Type B pancreatic cell (in vitro differentiated cells): Measurements from ENCODE around the gene LAMTOR4. TPM values are rescaled to one million over a fixed set of nuclear protein-coding genes. Genes with fewer than 3 reads are reported as not detected.

ENCODE experiments used
- DNase-seq: peaks from one replicate; pipeline ENCODE4 v3.0.0; 2021; ENCODE audit warnings: mixed read lengths; ENCODE audit not compliant: unreplicated experiment; ENCODE audit errors: extremely low spot score
- H3K27ac Mint-ChIP-seq: 2 replicates; pipeline ENCODE4 v1.8.0; 2021; ENCODE audit warnings: mild to moderate bottlenecking, mixed read lengths
- H3K27me3 Mint-ChIP-seq: 2 replicates; pipeline ENCODE4 v1.8.0; 2021; ENCODE audit warnings: mixed read lengths
- H3K36me3 Mint-ChIP-seq: 2 replicates; pipeline ENCODE4 v1.8.0; 2021; ENCODE audit warnings: mixed read lengths
- H3K4me1 Mint-ChIP-seq: one replicate; pipeline ENCODE4 v1.8.0; 2021; ENCODE audit warnings: mixed read lengths; ENCODE audit not compliant: unreplicated experiment
- H3K4me3 Mint-ChIP-seq: 2 replicates; pipeline ENCODE4 v1.8.0; 2021; ENCODE audit warnings: mild to moderate bottlenecking, mixed read lengths
- H3K9me3 Mint-ChIP-seq: 2 replicates; pipeline ENCODE4 v1.8.0; 2021; ENCODE audit warnings: mixed read lengths
- CTCF ChIP-seq: fragments of 200-600 bp; sonication (generic); conservative IDR thresholded peaks from 2 replicates; pipeline ENCODE4 v1.5.0; 2021; ENCODE audit warnings: antibody characterized with exemption, mild to moderate bottlenecking
- total RNA-seq: library from RNA; stranded (reverse); gene quantifications from 2 replicates; pipeline ENCODE4 v1.2.1, GENCODE V29; 2021; ENCODE audit warnings: low replicate concordance

The LAMTOR4 gene
- total RNA-seq, 1 donor from 2014 or later, result 109 TPM

- no peaks in the 10 kb centered on the region for H3K9me3 Mint-ChIP-seq
- H3K36me3 Mint-ChIP-seq, result peaks cover 5% of the 10 kb centered on the region
- no peak overlapping the region for H3K27ac Mint-ChIP-seq
- H3K4me1 Mint-ChIP-seq, result peaks cover 11% of the 10 kb centered on the region
- H3K4me3 Mint-ChIP-seq, result peak overlapping the region; percentile 91
- no peak for DNase-seq
- H3K27me3 Mint-ChIP-seq, result no peaks in the 10 kb centered on the region
- TF ChIP-seq CTCF, result no peak
Measured at GRCh38 chr7:100156331-100157068, 7.8 kb downstream of the LAMTOR4 start.

- peaks cover 11% of the 10 kb centered on the region for H3K4me1 Mint-ChIP-seq
- H3K4me3 Mint-ChIP-seq, result peak overlapping the region; percentile 91
- H3K36me3 Mint-ChIP-seq, result peaks cover 5% of the 10 kb centered on the region
- no peak for TF ChIP-seq CTCF
- H3K27me3 Mint-ChIP-seq, result no peaks in the 10 kb centered on the region
- DNase-seq, result no peak
- no peaks in the 10 kb centered on the region for H3K9me3 Mint-ChIP-seq
- peak overlapping the region; percentile 83 for H3K27ac Mint-ChIP-seq
Measured at GRCh38 chr7:100157069-100157333, 8.3 kb downstream of the LAMTOR4 start.

GRCh38 chr7:100157334-100158228 lies 8.9 kb downstream of the LAMTOR4 start:
- Mint-ChIP-seq H3K36me3 (peaks cover under 1% of the 10 kb centered on the region), H3K27ac (peak overlapping the region; percentile 83), H3K9me3 (no peaks in the 10 kb centered on the region), H3K4me1 (peaks cover 11% of the 10 kb centered on the region), H3K4me3 (peak overlapping the region; percentile 91), H3K27me3 (no peaks in the 10 kb centered on the region)
- DNase-seq, result no peak
- TF ChIP-seq CTCF, result no peak

- DNase-seq, result peak; percentile 92
- peak within 1 kb of the TSS; percentile 91 for H3K4me3 Mint-ChIP-seq
- H3K4me1 Mint-ChIP-seq, result peaks cover 15% of the 10 kb centered on the region
- no peaks in the 10 kb centered on the region for H3K27me3 Mint-ChIP-seq
- H3K36me3 Mint-ChIP-seq, result no peaks in the 10 kb centered on the region
- no peaks in the 10 kb centered on the region for H3K9me3 Mint-ChIP-seq
- TF ChIP-seq CTCF, result no peak
- peak within 1 kb of the TSS; percentile 83 for H3K27ac Mint-ChIP-seq
Measured at GRCh38 chr7:100158229-100159098, 9.7 kb downstream of the LAMTOR4 start, which contains the start of gene TRAPPC14. Gene TRAPPC14 (minus strand): TSS chr7:100158723. CDS start chr7:100158499, 224 bp downstream.

GRCh38 chr7:100159099-100159623 lies 10.4 kb downstream of the LAMTOR4 start:
- H3K4me1 Mint-ChIP-seq, result peaks cover 17% of the 10 kb centered on the region
- H3K4me3 Mint-ChIP-seq, result peak overlapping the region; percentile 84
- DNase-seq, result no peak
- H3K27me3 Mint-ChIP-seq, result no peaks in the 10 kb centered on the region
- no peaks in the 10 kb centered on the region for H3K36me3 Mint-ChIP-seq
- peak overlapping the region; percentile 80 for H3K27ac Mint-ChIP-seq
- TF ChIP-seq CTCF, result no peak
- no peaks in the 10 kb centered on the region for H3K9me3 Mint-ChIP-seq
